HepG2 (cell line): ENCODE results near the gene ARHGEF9. TPM values are rescaled to one million over a fixed set of nuclear protein-coding genes. Genes with fewer than 3 reads are reported as not detected.

Experiments
- GABPB1 ChIP-seq: IDR thresholded peaks from 2 replicates; pipeline ENCODE4 v1.6.1; 2016; ENCODE audit warnings: mild to moderate bottlenecking, missing genetic modification reagents, moderate library complexity, missing compliant biosample characterization
- GMEB2 ChIP-seq: IDR thresholded peaks from 2 replicates; pipeline ENCODE4 v1.6.1; 2016; ENCODE audit warnings: missing biosample characterization, missing genetic modification reagents, low read depth
- HNRNPUL1 ChIP-seq: fragments of 200-400 bp; formaldehyde crosslinking; IDR thresholded peaks from 2 replicates; pipeline ENCODE4 v1.6.1; 2017; ENCODE audit warnings: low read depth, mild to moderate bottlenecking, low read length, moderate library complexity
- MEF2D ChIP-seq: sonication (generic); formaldehyde crosslinking; IDR thresholded peaks from 2 replicates; pipeline ENCODE4 v1.5.1; 2020; ENCODE audit warnings: mild to moderate bottlenecking, missing genetic modification reagents
- PAWR ChIP-seq: sonication (generic); formaldehyde crosslinking; IDR thresholded peaks from 2 replicates; pipeline ENCODE4 v1.4.0; 2020; ENCODE audit warnings: missing genetic modification reagents, mild to moderate bottlenecking, borderline replicate concordance
- RBFOX2 ChIP-seq: fragments of 200-400 bp; formaldehyde crosslinking; IDR thresholded peaks from 2 replicates; pipeline ENCODE4 v1.6.1; 2017; ENCODE audit warnings: low read depth, mild to moderate bottlenecking, low read length
- ZNF138 ChIP-seq: sonication (generic); formaldehyde crosslinking; IDR thresholded peaks from 2 replicates; pipeline ENCODE4 v1.5.0; 2020; ENCODE audit warnings: mild to moderate bottlenecking, low read depth, missing genetic modification reagents
- ZNF567 ChIP-seq: sonication (generic); formaldehyde crosslinking; IDR thresholded peaks from 2 replicates; pipeline ENCODE4 v1.8.1; 2023; ENCODE audit warnings: mild to moderate bottlenecking, missing genetic modification reagents, borderline replicate concordance
- ZNF609 ChIP-seq: sonication (generic); formaldehyde crosslinking; IDR thresholded peaks from 2 replicates; pipeline ENCODE4 v1.4.0; 2020; ENCODE audit warnings: mild to moderate bottlenecking, missing genetic modification reagents, borderline replicate concordance
- ZNF747 ChIP-seq: sonication (generic); formaldehyde crosslinking; IDR thresholded peaks from 2 replicates; pipeline ENCODE4 v1.8.1; 2023; ENCODE audit warnings: missing genetic modification reagents, mild to moderate bottlenecking, borderline replicate concordance
- polyA plus RNA-seq, 8 experiments: library from polyadenylated mRNA; depleted of rRNA in 3 of 8; stranded (reverse) in 7 of 8; unstranded in 1 of 8; fragments of >200 nt; fragmentation: Illumina TruSeq in 4 of 8; extraction: Trizol in 4 of 8; gene quantifications; 2 replicates each; pipeline versions ENCODE4 v1.2.1 to v1.2.3, GENCODE V29; 2011 to 2016; ENCODE audit warnings: low read depth in 4 of 8, missing spikeins in 1 of 8, mixed read lengths in 1 of 8; ENCODE audit not compliant: insufficient read depth in 1 of 8
- total RNA-seq, 5 experiments: library from RNA; depleted of rRNA; stranded (reverse); fragments of >200 nt; fragmentation: Illumina TruSeq; extraction: Trizol; gene quantifications; 2 replicates each; pipeline ENCODE4 v1.2.3, GENCODE V29; 2016; ENCODE audit warnings: low read depth in 1 of 5
- TF ChIP-seq, protein P1 (sequence below): sonication (generic); formaldehyde crosslinking; IDR thresholded peaks from 2 replicates; pipeline ENCODE4 v1.4.0; 2020; ENCODE audit warnings: low read depth, mild to moderate bottlenecking, missing genetic modification reagents
- TF ChIP-seq, protein P2 (sequence below), 2 experiments: sonication (generic) in 1 of 2; formaldehyde crosslinking in 1 of 2; IDR thresholded peaks; 2 replicates each; pipeline versions ENCODE4 v1.5.1 to v1.6.1; 2011 to 2020; ENCODE audit warnings: borderline replicate concordance in 1 of 2, low read depth in 1 of 2, low read length in 1 of 2, mild to moderate bottlenecking in 1 of 2, missing genetic modification reagents in 1 of 2, moderate library complexity in 1 of 2
- TF ChIP-seq, protein P3 (sequence below): sonication (generic); formaldehyde crosslinking; IDR thresholded peaks from 2 replicates; pipeline ENCODE4 v1.5.1; 2020; ENCODE audit warnings: mild to moderate bottlenecking, missing genetic modification reagents, moderate library complexity

Gene ARHGEF9
- total and polyA plus RNA-seq, 2 of the 13 experiments (the other 11 are each of a cell fraction or from before 2014, with no cell fraction given), result 0.91 to 1.8 TPM

DNA sequence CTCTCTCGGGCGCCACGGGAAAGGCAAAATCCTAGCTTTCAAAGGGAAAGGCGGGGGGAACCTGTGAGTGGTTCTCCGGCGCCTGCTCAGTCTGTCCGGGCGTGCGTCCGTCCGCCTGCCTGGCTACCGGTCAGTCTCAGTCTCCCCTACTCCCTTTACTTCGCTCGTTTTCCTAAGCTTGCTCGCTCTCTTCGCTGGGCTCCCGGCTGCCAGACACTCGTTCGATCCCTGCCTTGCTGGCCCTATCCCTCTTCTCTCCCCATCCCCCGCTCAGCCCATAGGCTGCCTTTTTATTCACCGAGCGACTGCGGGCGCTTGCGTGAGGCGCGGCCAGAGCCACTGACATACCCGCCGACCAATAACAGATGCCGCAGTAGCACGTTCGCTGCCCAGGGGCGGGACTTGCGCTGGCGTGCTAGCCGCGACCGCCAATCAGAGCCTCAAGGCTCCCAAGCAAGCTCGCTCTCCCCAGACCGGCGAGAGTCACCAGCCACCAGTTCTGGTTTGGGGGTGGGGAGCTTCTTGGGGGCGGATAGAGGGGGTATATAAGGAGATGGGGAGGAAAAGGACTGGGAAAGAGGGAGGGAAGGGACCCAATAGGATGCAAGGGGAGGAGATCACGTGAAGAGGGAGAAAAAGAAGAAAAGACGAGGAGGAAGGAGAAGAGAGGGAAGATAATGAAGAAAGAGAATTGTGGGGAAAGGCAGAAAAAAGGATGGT lies 30.0 kb downstream of the ARHGEF9 start (continued):
- TF ChIP-seq, protein P1, sequence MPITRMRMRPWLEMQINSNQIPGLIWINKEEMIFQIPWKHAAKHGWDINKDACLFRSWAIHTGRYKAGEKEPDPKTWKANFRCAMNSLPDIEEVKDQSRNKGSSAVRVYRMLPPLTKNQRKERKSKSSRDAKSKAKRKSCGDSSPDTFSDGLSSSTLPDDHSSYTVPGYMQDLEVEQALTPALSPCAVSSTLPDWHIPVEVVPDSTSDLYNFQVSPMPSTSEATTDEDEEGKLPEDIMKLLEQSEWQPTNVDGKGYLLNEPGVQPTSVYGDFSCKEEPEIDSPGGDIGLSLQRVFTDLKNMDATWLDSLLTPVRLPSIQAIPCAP, result no peak
- TF ChIP-seq RBFOX2 (0 out of 2 replicates have a peak, but pooled peaks have one; percentile 35), HNRNPUL1 (no peak), PAWR (CRISPR knock-in tag) (no peak), ZNF567 (CRISPR knock-in tag) (no peak), MEF2D (no peak), GABPB1 (CRISPR knock-in tag) (peak; percentile 79), ZNF609 (CRISPR knock-in tag) (no peak), ZNF747 (CRISPR knock-in tag) (no peak), ZNF138 (CRISPR knock-in tag) (no peak), GMEB2 (CRISPR knock-in tag) (peak; percentile 87)
- TF ChIP-seq, protein P2, sequence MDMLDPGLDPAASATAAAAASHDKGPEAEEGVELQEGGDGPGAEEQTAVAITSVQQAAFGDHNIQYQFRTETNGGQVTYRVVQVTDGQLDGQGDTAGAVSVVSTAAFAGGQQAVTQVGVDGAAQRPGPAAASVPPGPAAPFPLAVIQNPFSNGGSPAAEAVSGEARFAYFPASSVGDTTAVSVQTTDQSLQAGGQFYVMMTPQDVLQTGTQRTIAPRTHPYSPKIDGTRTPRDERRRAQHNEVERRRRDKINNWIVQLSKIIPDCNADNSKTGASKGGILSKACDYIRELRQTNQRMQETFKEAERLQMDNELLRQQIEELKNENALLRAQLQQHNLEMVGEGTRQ (IDR thresholded peaks at IDR 0.05; ENCODE audit: low read depth, low read length), result no peak
- TF ChIP-seq, protein P2 (CRISPR knock-in tag; IDR thresholded peaks at IDR 0.05; ENCODE audit: borderline replicate concordance), result no peak
- TF ChIP-seq, protein P3, sequence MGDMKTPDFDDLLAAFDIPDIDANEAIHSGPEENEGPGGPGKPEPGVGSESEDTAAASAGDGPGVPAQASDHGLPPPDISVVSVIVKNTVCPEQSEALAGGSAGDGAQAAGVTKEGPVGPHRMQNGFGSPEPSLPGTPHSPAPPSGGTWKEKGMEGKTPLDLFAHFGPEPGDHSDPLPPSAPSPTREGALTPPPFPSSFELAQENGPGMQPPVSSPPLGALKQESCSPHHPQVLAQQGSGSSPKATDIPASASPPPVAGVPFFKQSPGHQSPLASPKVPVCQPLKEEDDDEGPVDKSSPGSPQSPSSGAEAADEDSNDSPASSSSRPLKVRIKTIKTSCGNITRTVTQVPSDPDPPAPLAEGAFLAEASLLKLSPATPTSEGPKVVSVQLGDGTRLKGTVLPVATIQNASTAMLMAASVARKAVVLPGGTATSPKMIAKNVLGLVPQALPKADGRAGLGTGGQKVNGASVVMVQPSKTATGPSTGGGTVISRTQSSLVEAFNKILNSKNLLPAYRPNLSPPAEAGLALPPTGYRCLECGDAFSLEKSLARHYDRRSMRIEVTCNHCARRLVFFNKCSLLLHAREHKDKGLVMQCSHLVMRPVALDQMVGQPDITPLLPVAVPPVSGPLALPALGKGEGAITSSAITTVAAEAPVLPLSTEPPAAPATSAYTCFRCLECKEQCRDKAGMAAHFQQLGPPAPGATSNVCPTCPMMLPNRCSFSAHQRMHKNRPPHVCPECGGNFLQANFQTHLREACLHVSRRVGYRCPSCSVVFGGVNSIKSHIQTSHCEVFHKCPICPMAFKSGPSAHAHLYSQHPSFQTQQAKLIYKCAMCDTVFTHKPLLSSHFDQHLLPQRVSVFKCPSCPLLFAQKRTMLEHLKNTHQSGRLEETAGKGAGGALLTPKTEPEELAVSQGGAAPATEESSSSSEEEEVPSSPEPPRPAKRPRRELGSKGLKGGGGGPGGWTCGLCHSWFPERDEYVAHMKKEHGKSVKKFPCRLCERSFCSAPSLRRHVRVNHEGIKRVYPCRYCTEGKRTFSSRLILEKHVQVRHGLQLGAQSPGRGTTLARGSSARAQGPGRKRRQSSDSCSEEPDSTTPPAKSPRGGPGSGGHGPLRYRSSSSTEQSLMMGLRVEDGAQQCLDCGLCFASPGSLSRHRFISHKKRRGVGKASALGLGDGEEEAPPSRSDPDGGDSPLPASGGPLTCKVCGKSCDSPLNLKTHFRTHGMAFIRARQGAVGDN, result peak; percentile 45
